Loucy (cell line): Measurements from ENCODE around the gene IL23R.

Source experiments
- CTCF ChIP-seq: fragments of 200-600 bp; sonication (generic); conservative IDR thresholded peaks from 2 replicates; pipeline ENCODE4 v1.5.1; 2014; ENCODE audit warnings: mild to moderate bottlenecking, antibody characterized with exemption, low read length
- EZH2phosphoT487 ChIP-seq: fragments of 200-600 bp; IDR thresholded peaks from 2 replicates; pipeline ENCODE4 v1.6.1; 2018; ENCODE audit warnings: antibody characterized with exemption, mild to moderate bottlenecking, moderate library complexity, borderline replicate concordance

- TF ChIP-seq CTCF (no peak), EZH2phosphoT487 (no peak)
These were observed 62.5 kb downstream of the IL23R start for GRCh38 chr1:67228791-67229190.
